Upper lobe of left lung (tissue), 4 donors: ENCODE results near the gene TLCD5.

Source experiments
- CTCF ChIP-seq, 6 experiments: fragments of 450-650 bp in 4 of 6; fragments of 200-600 bp in 2 of 6; sonication (generic) in 2 of 6; IDR thresholded peaks; one replicate each; pipeline ENCODE4 v1.5.1; 2016 to 2019; ENCODE audit warnings: antibody characterized with exemption in 6 of 6
- EP300 ChIP-seq, 4 donors: sonication (generic); formaldehyde crosslinking; IDR thresholded peaks; one replicate each; pipeline ENCODE4 v1.5.1; 2017; ENCODE audit warnings: antibody characterized with exemption in 4 of 4, control low read depth in 2 of 4
- POLR2A ChIP-seq, 4 donors: fragments of 450-650 bp; IDR thresholded peaks; one replicate each; pipeline ENCODE4 v1.5.1; 2016 to 2017; ENCODE audit warnings: antibody characterized with exemption in 4 of 4, mild to moderate bottlenecking in 2 of 4
- POLR2AphosphoS5 ChIP-seq, 2 donors: sonication (generic); formaldehyde crosslinking; IDR thresholded peaks; one replicate each; pipeline ENCODE4 v1.5.1; 2017; ENCODE audit warnings: antibody characterized with exemption in 2 of 2

- TF ChIP-seq CTCF (IDR thresholded peaks at IDR 0.05): no peak
- no peak for TF ChIP-seq POLR2AphosphoS5 (IDR thresholded peaks at IDR 0.05)
- TF ChIP-seq POLR2A (IDR thresholded peaks at IDR 0.05): no peak
- TF ChIP-seq EP300 (IDR thresholded peaks at IDR 0.05): no peak
These were observed 56.3 kb downstream of the TLCD5 start for GRCh38 chr11:120381401-120381800.
